Measurements from ENCODE around the gene ZNF485. TPM values are rescaled to one million over a fixed set of nuclear protein-coding genes. Genes with fewer than 3 reads are reported as not detected.

The ZNF485 gene
- total RNA-seq, 3 donors from 2014 or later (not counting 1 experiment from before 2014, with no cell fraction given) = 1.1 to 2.8 (median 1.4) TPM

- Mint-ChIP-seq H3K9me3 (peaks cover 6 to 7% of the 10 kb centered on the region in 2 donors), H3K27ac (peak overlapping the region; percentile 93), H3K4me1 (peaks cover 49 to 55% of the 10 kb centered on the region in 2 donors), H3K36me3 (peaks cover 7% of the 10 kb centered on the region), H3K4me3 (peak overlapping the region; percentile 95), H3K27me3 (ENCODE audit: low read depth in 2 of 2) (no peaks in the 10 kb centered on the region)
- no peaks in the 10 kb centered on the region for H3K27me3 ChIP-seq (ENCODE audit: control insufficient read depth, insufficient read depth, low read length)
- no peaks in the 10 kb centered on the region for H3K36me3 ChIP-seq (ENCODE audit: control insufficient read depth, insufficient read depth, low read length)
- no peak for TF ChIP-seq CTCF (IDR thresholded peaks at IDR 0.05)
- H3K9me3 ChIP-seq (ENCODE audit: control insufficient read depth, insufficient read depth, low read length) = peaks cover 6% of the 10 kb centered on the region
- WGBS (ENCODE audit: insufficient coverage) = 93% methylated on average over 8 of the region's 8 CpGs
- H3K4me3 ChIP-seq (ENCODE audit: low read length) = peak overlapping the region; percentile 35
- H3K27ac ChIP-seq (ENCODE audit: low read length) = peak overlapping the region; percentile 62
- ATAC-seq (no peak), DNase-seq (peak in 1 of 2 donors; percentile 22)
- peaks cover 27% of the 10 kb centered on the region for H3K4me1 ChIP-seq (ENCODE audit: control insufficient read depth, insufficient read depth, low read length)
- intact Hi-C loops (cut with micrococcal nuclease) = loop anchor here (1.0 to 10.0 kb wide), 6 partner anchors 20 to 1020 kb away; partner anchors contain the start of genes CSGALNACT2, HNRNPF, ZNF32 and ZNF485
These were observed 31.3 kb upstream of the ZNF485 start for GRCh38 chr10:43574906-43575305.

GRCh38 chr10:43576062-43576461 is 30.2 kb upstream of the ZNF485 start:
- H3K27ac ChIP-seq (ENCODE audit: low read length) = peak overlapping the region; percentile 35

GRCh38 chr10:43576580-43576979 is 29.7 kb upstream of the ZNF485 start:
- H3K27me3 Mint-ChIP-seq (ENCODE audit: low read depth in 2 of 2) = no peaks in the 10 kb centered on the region
- peak overlapping the region; percentile 81 for H3K4me3 Mint-ChIP-seq
- DNase-seq = peak in 1 of 2 donors; percentile 7
- TF ChIP-seq CTCF (IDR thresholded peaks at IDR 0.05) = no peak
- Histone ChIP-seq H3K27me3 (ENCODE audit: control insufficient read depth, insufficient read depth, low read length) (no peaks in the 10 kb centered on the region), H3K4me3 (ENCODE audit: low read length) (no peak overlapping the region), H3K4me1 (ENCODE audit: control insufficient read depth, insufficient read depth, low read length) (peaks cover 27% of the 10 kb centered on the region), H3K9me3 (ENCODE audit: control insufficient read depth, insufficient read depth, low read length) (peaks cover 6% of the 10 kb centered on the region), H3K27ac (ENCODE audit: low read length) (no peak overlapping the region), H3K36me3 (ENCODE audit: control insufficient read depth, insufficient read depth, low read length) (no peaks in the 10 kb centered on the region)
- H3K36me3 Mint-ChIP-seq = peaks cover 7% of the 10 kb centered on the region
- 90% methylated on average over 5 of the region's 5 CpGs for WGBS (ENCODE audit: insufficient coverage)
- no peak for ATAC-seq
- intact Hi-C loops (cut with micrococcal nuclease) = loop anchor here (10.0 kb wide), 1 partner anchor 1022 kb away; no protein-coding TSS in a partner anchor
- H3K4me1 Mint-ChIP-seq = peaks cover 39 to 42% of the 10 kb centered on the region in 2 donors
- H3K27ac Mint-ChIP-seq = peak overlapping the region; percentile 93
- peaks cover 6 to 7% of the 10 kb centered on the region in 2 donors for H3K9me3 Mint-ChIP-seq

More at GRCh38 chr10:43576062-43576461, 30.2 kb upstream of the ZNF485 start:
- TF ChIP-seq CTCF (IDR thresholded peaks at IDR 0.05) = no peak
- Histone ChIP-seq H3K4me1 (ENCODE audit: control insufficient read depth, insufficient read depth, low read length) (peaks cover 27% of the 10 kb centered on the region), H3K27me3 (ENCODE audit: control insufficient read depth, insufficient read depth, low read length) (no peaks in the 10 kb centered on the region), H3K9me3 (ENCODE audit: control insufficient read depth, insufficient read depth, low read length) (peaks cover 6% of the 10 kb centered on the region), H3K4me3 (ENCODE audit: low read length) (no peak overlapping the region), H3K36me3 (ENCODE audit: control insufficient read depth, insufficient read depth, low read length) (no peaks in the 10 kb centered on the region)
- Mint-ChIP-seq H3K4me3 (peak overlapping the region; percentile 95), H3K27ac (peak overlapping the region; percentile 93), H3K36me3 (peaks cover 7% of the 10 kb centered on the region), H3K27me3 (ENCODE audit: low read depth in 2 of 2) (no peaks in the 10 kb centered on the region), H3K9me3 (peaks cover 6 to 7% of the 10 kb centered on the region in 2 donors), H3K4me1 (peaks cover 44 to 47% of the 10 kb centered on the region in 2 donors)
- 67% methylated on average over 5 of the region's 5 CpGs for WGBS (ENCODE audit: insufficient coverage)
- ATAC-seq (no peak), DNase-seq (peak in 1 of 2 donors; percentile 55)
- intact Hi-C loops (cut with micrococcal nuclease) = loop anchor here (10.0 kb wide), 1 partner anchor 1021 kb away; no protein-coding TSS in a partner anchor

- H3K27ac ChIP-seq (ENCODE audit: low read length) = no peak overlapping the region
- no peaks in the 10 kb centered on the region for H3K4me1 ChIP-seq (ENCODE audit: control insufficient read depth, insufficient read depth, low read length)
- H3K4me3 ChIP-seq (ENCODE audit: low read length) = no peak overlapping the region
- 95% methylated on average over 4 of the region's 4 CpGs for WGBS (ENCODE audit: insufficient coverage)
- intact Hi-C loops (cut with micrococcal nuclease) = no loop called here
- no peaks in the 10 kb centered on the region for H3K27me3 ChIP-seq (ENCODE audit: control insufficient read depth, insufficient read depth, low read length)
- H3K4me1 Mint-ChIP-seq = peaks cover 0 to 23% of the 10 kb centered on the region in 2 donors
- no peaks in the 10 kb centered on the region for H3K36me3 Mint-ChIP-seq
- no peaks in the 10 kb centered on the region for H3K36me3 ChIP-seq (ENCODE audit: control insufficient read depth, insufficient read depth, low read length)
- H3K27ac Mint-ChIP-seq = no peak overlapping the region
- ATAC-seq (no peak), DNase-seq (no peak)
- no peak overlapping the region for H3K4me3 Mint-ChIP-seq
- no peak for TF ChIP-seq CTCF (IDR thresholded peaks at IDR 0.05)
- H3K27me3 Mint-ChIP-seq (ENCODE audit: low read depth in 2 of 2) = no peaks in the 10 kb centered on the region
- H3K9me3 Mint-ChIP-seq = no peaks in the 10 kb centered on the region
- no peaks in the 10 kb centered on the region for H3K9me3 ChIP-seq (ENCODE audit: control insufficient read depth, insufficient read depth, low read length)
These were observed 22.2 kb upstream of the ZNF485 start for GRCh38 chr10:43584051-43584450.
